LNCaP clone FGC (cell line): ENCODE results near the gene FCRLA.
A peak's percentile ranks its signal among the peaks of the same experiment; 100 is the strongest.
"Not testable (repeated sequence)": the region's sequence is repeated elsewhere in the genome, so short reads cannot be mapped to it uniquely, and the experiment has no call there.

Experiments used
- DNase-seq: peaks from one replicate; pipeline ENCODE4 v3.0.0-alpha.2; 2011; ENCODE audit warnings: low read depth
- H3K4me3 ChIP-seq: 2 replicates; pipeline ENCODE4 v1.5.1; 2011; ENCODE audit warnings: mild to moderate bottlenecking, low read depth, low read length, control low read depth
- CTCF ChIP-seq: IDR thresholded peaks from 2 replicates; pipeline ENCODE4 v1.5.1; 2012; ENCODE audit warnings: mild to moderate bottlenecking; ENCODE audit not compliant: control insufficient read depth, insufficient read depth; ENCODE audit errors: extremely low read depth

The FCRLA gene

GRCh38 chr1:161720422-161720821 is 13.4 kb downstream of the FCRLA start:
- DNase-seq = no peak
- no peak overlapping the region for H3K4me3 ChIP-seq
- no peak for TF ChIP-seq CTCF

- DNase-seq = no peak
- TF ChIP-seq CTCF = no peak
- no peak within 1 kb of the TSS for H3K4me3 ChIP-seq
These were observed 14.1 kb downstream of the FCRLA start, which contains the start of gene FCRLB for GRCh38 chr1:161720956-161721737. Gene FCRLB, plus strand, starts transcription at chr1:161721544. Its CDS starts 1,129 bp downstream, at chr1:161722673.

- no peak overlapping the region for H3K4me3 ChIP-seq
- no peak for DNase-seq
- no peak for TF ChIP-seq CTCF
These were observed 14.8 kb downstream of the FCRLA start for GRCh38 chr1:161721738-161722343.

GRCh38 chr1:161722406-161722805 is 15.4 kb downstream of the FCRLA start:
- no peak overlapping the region for H3K4me3 ChIP-seq
- no peak for DNase-seq
- no peak for TF ChIP-seq CTCF

- no peak for TF ChIP-seq CTCF
- H3K4me3 ChIP-seq = no peak overlapping the region
- peak; percentile 83 for DNase-seq
These were observed 16.6 kb downstream of the FCRLA start for GRCh38 chr1:161723459-161724141.

GRCh38 chr1:161725258-161725907 is 18.4 kb downstream of the FCRLA start:
- H3K4me3 ChIP-seq, DNase-seq: not testable (repeated sequence)
